GM18505 (cell line): ENCODE data around the gene BGLAP.

Source experiments
- ATAC-seq: cut with Tn5 transposase; IDR thresholded peaks from one replicate; pipeline ENCODE4 v1.9.1; 2021; ENCODE audit not compliant: unreplicated experiment
- POLR2A ChIP-seq: IDR thresholded peaks from 4 replicates; pipeline ENCODE4 v1.6.1; 2011; ENCODE audit warnings: borderline replicate concordance; ENCODE audit not compliant: insufficient read depth, insufficient read length; ENCODE audit errors: extremely low read depth

The BGLAP gene

DNA sequence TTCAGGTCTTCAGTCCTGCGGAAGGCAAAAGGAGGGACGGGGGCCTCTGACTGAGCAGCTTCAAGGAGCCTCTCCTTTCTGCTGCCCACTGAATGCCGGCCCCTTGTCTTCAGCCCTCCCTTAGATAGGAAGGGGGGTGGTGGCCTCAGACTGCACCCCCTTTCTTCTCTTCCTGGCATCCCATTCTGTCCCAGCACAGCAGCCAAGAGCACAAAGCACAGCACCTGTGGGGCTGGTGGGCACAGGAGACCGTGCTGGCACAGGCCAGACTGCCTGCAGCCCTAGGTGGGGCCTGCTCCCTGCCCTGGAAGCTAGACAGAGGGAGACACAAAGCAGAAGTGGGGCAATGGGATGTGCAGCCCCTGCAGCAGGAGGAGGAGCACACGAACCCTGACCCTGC, 7.6 kb downstream of the BGLAP start:
- no peak for TF ChIP-seq POLR2A
- ATAC-seq: no peak

DNA sequence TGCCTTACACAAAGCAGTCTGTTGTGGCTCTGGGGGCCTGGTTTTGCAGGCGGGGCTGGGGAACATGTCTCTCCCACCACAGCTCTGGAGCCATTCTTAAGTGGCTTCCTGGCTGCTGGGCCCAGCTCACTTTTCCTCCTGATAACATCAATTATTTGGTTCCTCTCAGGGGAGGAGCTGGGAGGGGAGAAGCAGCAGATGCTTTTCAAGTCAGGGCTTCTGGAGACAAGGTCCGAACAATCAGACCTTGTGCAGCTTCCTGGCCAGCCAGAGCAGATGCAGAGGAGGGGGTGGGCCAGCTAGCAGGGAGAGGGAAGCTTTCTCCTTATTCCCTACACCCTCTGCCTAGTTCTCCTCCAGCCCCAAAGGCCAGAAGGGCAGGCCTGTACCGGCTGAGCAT, 9.5 kb downstream of the BGLAP start:
- no peak for TF ChIP-seq POLR2A
- ATAC-seq: no peak

DNA sequence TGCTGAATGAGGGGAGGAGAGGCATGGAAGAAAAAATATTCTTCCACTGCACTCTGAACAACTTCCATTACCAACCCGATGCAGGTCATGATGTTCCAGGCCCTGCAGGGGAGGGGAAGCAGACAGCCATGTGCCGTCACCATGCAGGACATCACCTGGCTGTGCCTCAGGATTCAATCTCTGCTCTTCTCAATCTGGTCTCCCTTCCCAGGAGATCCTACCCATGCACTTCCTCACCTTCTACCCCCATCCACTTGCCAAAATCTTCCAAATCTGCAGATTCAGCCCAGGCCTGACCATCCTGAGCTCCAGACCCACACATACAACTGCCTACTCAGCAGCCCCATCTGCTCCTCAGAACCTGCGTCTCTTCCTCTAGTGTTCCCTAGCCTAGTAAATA, 11.7 kb downstream of the BGLAP start:
- no peak for TF ChIP-seq POLR2A
- no peak for ATAC-seq

DNA sequence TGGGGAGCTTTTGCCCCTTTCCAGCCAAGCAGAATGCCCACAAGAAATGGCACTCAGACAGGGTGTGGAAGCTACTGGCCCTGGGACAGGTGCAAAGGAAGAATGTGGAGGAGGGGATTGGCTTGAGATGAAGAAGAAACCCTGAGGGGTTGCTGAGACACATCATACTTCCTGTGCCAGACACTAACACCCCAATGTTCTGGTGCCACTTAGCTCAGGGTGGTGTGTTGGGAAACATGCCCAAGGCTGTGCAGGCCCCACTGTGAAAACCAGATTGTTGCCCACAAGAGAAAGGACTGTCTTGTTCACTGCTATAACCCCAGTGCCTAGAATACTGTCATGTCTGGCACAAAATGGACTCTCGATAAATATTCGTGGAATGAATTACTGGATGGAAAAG, 15.7 kb downstream of the BGLAP start:
- ATAC-seq: no peak
- no peak for TF ChIP-seq POLR2A

DNA sequence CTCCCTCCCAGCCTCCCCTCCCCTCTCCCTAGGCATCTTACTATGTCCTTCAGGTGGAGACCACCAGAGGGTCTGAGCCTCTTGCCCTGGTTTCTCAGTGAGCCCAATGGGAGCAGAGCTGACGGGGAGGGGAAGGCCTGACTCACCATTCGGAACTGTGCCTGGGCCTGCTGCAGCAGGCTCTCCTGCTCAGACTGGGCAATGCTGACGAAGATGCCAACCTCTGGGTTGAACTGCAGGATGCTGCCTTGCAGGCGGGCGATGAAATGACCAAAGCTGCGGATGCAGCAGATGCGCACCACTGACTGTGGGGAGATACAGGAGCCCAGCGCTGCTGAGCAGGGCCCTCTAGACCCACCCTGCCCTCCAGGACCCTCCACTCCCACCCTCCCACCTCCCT, 16.9 kb downstream of the BGLAP start:
- ATAC-seq: no peak
- no peak for TF ChIP-seq POLR2A

DNA sequence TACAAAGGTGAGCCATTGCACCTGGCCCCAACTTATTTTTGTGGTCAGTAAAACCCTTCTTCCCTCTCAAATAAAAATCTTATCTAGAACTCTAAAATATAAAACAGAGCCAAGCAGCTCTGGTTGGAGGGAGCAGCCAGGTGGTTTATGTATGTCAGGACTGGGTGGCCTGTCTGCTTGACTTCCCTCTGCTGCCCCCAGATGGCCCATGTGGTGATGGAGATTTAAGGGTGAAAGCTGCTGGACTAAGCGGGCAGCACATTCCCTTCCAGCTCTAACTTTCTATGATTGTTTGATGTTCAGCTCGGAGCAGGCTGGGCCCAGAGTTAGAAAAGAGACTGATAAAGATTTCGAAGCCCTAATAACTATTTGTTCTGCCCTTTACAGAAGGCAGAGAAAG, 17.8 kb downstream of the BGLAP start:
- no peak for TF ChIP-seq POLR2A
- ATAC-seq: no peak

DNA sequence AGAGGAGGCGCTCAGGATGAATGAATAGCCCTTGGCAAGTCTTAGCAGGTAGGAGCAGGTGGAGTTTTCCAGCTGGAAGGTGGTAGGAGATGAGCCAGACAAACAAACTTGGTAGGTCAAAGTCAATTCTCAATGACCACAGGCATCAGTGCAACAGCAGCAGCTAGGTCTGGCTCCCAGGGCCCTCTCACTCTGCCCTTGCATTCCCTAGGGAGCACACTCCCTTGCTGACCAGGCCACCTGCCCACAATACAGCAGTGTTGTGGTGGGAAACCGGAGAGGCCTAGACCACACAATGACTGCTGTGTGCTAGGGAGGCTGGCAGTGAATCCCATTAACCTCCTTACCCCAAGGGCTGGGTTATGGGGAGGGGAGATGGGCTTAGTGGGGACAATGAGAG, 18.9 kb downstream of the BGLAP start:
- ATAC-seq: no peak
- TF ChIP-seq POLR2A: no peak

DNA sequence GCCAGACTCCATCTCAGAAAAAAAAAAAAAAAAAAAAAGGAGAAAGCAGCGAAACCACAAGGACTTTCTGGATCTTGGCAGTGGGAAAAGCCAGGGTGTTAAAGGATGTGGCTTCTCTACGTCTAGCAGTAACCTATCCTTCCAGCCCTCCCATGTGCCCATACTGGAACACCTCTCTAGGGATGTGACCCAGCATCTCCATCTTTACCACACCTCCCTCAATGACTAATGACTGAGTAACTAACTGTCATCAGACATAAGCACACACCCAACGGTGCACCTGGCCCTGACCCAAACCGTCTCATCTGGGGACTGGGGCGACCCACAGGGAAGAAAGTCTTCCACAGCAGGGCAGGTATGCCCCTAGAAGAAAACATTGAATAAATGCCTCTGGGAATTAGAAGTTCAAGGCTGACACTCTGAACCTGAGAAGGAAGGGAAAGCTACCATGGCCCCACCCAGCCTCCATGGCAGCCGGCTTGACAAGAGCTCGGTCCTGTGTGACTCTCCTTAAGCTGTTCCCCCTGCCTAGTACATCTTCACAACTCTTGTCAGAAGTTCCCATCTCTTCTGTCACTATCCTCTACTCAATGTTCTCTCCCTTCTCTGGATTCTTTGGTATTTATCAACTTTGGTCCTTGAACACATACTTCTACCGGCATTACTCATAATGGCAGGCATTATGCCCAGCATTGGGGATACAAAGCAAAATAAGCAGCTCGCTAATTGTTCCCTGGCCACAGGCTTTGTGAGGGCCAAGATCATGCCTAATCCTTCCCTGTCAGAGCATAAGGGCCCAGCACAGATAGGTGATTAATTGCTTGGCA, 20.7 kb downstream of the BGLAP start:
- TF ChIP-seq POLR2A: no peak
- ATAC-seq: no peak

DNA sequence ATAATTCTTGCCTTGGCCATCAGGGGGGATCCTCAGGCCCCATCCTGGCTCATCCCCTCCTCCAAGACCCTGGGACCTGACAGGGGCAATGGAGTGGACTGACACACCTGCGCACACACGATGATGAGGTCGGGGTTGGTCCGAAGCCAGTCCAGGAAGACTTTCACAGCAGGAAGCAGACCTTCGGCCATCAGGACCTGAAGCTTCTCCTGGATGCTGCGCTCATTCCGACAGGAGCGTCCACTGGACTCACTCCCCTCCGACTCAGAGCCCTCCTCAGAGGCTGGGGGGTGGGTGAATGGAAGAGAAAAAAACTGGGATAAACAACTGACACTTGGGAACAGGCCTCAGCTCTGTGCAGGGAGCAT, 21.3 kb downstream of the BGLAP start:
- TF ChIP-seq POLR2A: no peak
- ATAC-seq: no peak

DNA sequence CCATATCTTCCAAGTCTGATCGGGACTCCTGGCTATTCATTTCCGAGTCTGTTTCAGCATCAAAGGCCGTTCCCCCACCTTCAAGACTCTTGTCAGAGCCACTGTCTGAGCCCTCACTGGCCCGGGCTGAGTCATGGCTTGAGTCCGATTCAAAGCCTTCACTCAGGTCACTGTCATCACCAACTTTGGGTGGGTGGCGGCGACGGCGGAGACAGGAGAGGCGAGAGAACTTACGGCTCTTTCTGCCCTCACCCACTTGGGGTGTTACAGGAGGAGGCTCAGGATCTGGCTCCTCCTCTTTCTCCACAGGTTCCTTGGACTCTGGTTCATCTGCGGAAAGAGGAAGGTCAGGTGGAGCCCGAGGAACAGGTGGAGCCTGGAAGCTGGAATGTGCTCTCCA, 24.1 kb downstream of the BGLAP start:
- ATAC-seq: no peak
- no peak for TF ChIP-seq POLR2A

DNA sequence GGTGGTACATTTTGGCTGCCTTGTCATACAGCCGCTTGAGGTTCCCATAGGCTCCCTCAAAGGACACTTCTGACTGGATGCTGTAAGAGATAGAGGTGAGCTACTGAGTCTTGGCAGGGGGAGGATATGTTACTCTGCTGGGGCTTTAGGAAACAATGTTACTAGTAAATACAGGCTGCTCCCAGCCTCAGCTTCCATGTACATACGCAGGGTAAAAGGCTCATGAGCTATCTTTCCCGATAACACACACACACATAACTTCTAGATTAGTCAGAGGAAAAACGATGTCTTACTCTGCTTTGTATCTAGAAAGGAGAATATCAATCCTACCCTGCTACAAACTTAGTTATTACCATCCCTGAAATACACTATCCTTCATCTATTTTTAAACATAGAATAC, 26.4 kb downstream of the BGLAP start:
- TF ChIP-seq POLR2A: no peak
- ATAC-seq: no peak

DNA sequence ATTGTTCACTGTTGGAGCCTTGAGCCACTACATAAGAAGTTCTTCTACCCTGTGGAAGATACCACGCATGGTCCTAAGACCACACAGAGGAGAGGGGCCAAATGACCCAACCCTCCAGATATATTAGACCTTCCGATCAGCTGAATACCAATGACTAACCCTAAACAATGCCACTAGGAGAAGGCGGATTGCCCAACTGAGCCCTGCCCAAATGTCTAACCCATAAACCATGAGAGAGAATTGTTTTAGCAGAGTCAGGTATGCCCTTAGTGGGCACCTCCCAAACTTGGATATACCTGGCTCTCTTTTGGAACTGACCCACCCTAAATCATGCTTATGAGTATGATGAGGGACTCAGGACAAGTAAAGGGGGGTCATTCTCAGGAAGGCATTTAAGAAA, 28.3 kb downstream of the BGLAP start:
- no peak for TF ChIP-seq POLR2A
- no peak for ATAC-seq

DNA sequence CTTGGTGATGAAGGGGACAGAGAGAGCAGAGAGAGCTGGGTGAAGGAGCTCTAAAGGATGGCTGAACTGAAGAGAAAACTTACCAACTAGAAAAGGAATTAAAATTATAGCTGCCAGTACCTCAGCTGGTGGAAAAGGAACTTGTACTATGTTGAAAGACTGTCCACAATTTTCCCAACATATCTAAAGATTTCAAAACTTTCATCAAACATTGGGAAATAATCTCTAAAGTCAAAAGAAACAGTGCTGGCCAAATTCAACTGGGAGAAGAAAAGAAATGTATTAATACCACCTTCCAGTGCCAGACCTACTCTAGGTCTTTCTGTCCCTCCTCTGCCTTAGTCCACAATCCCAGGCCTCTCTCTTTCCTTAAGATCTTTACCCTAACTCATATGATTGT, 34.5 kb downstream of the BGLAP start:
- ATAC-seq: no peak
- TF ChIP-seq POLR2A: no peak

DNA sequence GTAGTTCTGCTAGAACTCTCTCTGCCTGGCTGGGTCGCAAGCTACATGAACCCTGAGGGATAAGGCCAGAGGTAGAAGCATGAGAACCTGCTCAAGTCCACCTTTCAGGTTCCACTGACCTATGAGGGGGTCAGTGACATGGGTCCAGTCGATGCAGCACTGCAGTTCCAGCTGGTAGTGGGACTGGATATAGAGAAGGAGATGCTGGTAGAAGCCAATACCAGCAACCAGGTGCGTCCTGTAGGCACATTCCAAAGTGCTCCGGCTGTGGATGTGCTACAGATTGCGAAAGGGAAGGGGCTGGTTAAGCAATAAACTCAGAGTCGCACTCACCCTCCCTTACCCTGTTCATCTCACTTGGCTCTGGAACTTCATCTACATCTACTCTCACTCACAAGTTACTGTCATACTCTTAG, 35.0 kb downstream of the BGLAP start:
- ATAC-seq: no peak
- no peak for TF ChIP-seq POLR2A

DNA sequence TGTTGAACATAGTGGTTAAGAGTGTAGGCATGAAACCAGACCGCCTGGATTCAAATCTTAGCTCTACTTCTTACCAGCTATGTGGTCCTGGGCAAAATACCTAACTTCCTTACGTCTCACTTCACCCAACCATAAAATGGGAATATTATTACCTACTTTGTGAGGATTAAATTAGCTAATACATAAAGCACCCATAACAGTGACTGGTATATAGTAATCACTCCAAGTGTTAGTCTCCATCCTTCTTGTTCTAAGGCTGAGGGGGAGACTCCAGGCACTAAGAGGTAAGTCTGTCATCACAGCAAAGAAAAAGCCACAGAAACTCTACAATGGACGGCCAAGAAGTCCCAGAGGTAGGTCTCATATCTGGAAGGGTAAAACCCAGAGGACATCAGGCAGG, 37.9 kb downstream of the BGLAP start:
- no peak for TF ChIP-seq POLR2A
- ATAC-seq: no peak
